ENCODE results near the gene CHCHD3. TPM values are rescaled to one million over a fixed set of nuclear protein-coding genes. Genes with fewer than 3 reads are reported as not detected.

CHCHD3 gene
- total RNA-seq, 4 donors from 2014 or later: 54.0 to 88.6 (median 61.3) TPM

DNA sequence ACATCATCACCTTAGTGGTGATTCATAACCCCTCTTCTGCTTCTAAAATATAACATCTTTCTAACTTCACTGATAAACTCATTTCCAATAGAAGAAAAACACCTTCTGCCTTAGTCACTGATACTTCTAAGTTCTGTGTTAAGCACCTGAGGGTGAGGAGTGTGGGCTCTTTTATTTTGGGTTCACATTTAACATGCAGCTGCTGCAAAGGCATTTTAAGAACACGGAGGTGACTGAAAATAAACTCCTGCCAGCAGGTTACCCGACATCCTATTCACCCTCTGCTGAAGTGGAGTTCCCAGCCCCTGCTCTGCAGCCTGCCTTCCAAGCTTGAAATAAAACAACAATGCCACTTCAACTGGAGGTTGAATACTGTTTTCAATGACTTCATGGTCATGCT, 302.7 kb downstream of the CHCHD3 start:
- H3K36me3 ChIP-seq: peaks cover 0 to 12% of the 10 kb centered on the region in 2 donors
- TF ChIP-seq POLR2A (IDR thresholded peaks at IDR 0.05): no peak
- no peak for TF ChIP-seq EP300 (IDR thresholded peaks at IDR 0.05)
- TF ChIP-seq POLR2AphosphoS5 (IDR thresholded peaks at IDR 0.05): no peak
- TF ChIP-seq CTCF (IDR thresholded peaks at IDR 0.05): no peak
- H3K4me1 ChIP-seq: no peaks in the 10 kb centered on the region
- no peaks in the 10 kb centered on the region for H3K9me3 ChIP-seq
- WGBS, 2 donors (ENCODE audit: low coverage in 1 of 2): 26% methylated on average over 2 of the region's 2 CpGs; no CpG with 5 or more reads in 1 of the 2 donors
- no peak overlapping the region for H3K27ac ChIP-seq
- ATAC-seq: no peak
- H3K27me3 ChIP-seq: peaks cover 4% of the 10 kb centered on the region
- no peak overlapping the region for H3K4me3 ChIP-seq

GRCh38 chr7:132778761-132779160, 303.1 kb downstream of the CHCHD3 start:
- TF ChIP-seq CTCF (IDR thresholded peaks at IDR 0.05): no peak
- no peak for TF ChIP-seq EP300 (IDR thresholded peaks at IDR 0.05)
- no peak for TF ChIP-seq POLR2AphosphoS5 (IDR thresholded peaks at IDR 0.05)
- TF ChIP-seq POLR2A (IDR thresholded peaks at IDR 0.05): no peak
- Histone ChIP-seq H3K27me3 (peaks cover 4% of the 10 kb centered on the region), H3K36me3 (peaks cover 0 to 7% of the 10 kb centered on the region in 2 donors), H3K4me3 (no peak overlapping the region), H3K4me1 (no peaks in the 10 kb centered on the region), H3K27ac (no peak overlapping the region), H3K9me3 (no peaks in the 10 kb centered on the region)
- WGBS, 2 donors (ENCODE audit: low coverage in 1 of 2): 74 to 82% methylated on average over 3 to 4 of the region's 4 CpGs
- ATAC-seq: no peak

- Histone ChIP-seq H3K27me3 (peaks cover 4% of the 10 kb centered on the region), H3K36me3 (no peaks in the 10 kb centered on the region), H3K27ac (no peak overlapping the region), H3K9me3 (no peaks in the 10 kb centered on the region), H3K4me1 (no peaks in the 10 kb centered on the region), H3K4me3 (no peak overlapping the region)
- no peak for TF ChIP-seq POLR2AphosphoS5 (IDR thresholded peaks at IDR 0.05)
- ATAC-seq: no peak
- WGBS, 2 donors (ENCODE audit: low coverage in 1 of 2): 82 to 88% methylated on average over 2 to 4 of the region's 4 CpGs
These were observed 303.9 kb downstream of the CHCHD3 start for GRCh38 chr7:132777956-132778355.

GRCh38 chr7:132777414-132777813, 304.5 kb downstream of the CHCHD3 start:
- WGBS, 2 donors (ENCODE audit: low coverage in 1 of 2): 89 to 96% methylated on average over 4 to 7 of the region's 7 CpGs
- no peaks in the 10 kb centered on the region for H3K4me1 ChIP-seq
- H3K27ac ChIP-seq: no peak overlapping the region
- no peak overlapping the region for H3K4me3 ChIP-seq
- H3K36me3 ChIP-seq: no peaks in the 10 kb centered on the region
- no peak for ATAC-seq
- TF ChIP-seq POLR2A (IDR thresholded peaks at IDR 0.05) (no peak), POLR2AphosphoS5 (IDR thresholded peaks at IDR 0.05) (no peak), CTCF (IDR thresholded peaks at IDR 0.05) (no peak), EP300 (IDR thresholded peaks at IDR 0.05) (no peak)
- H3K27me3 ChIP-seq: peaks cover 4% of the 10 kb centered on the region
- no peaks in the 10 kb centered on the region for H3K9me3 ChIP-seq

DNA sequence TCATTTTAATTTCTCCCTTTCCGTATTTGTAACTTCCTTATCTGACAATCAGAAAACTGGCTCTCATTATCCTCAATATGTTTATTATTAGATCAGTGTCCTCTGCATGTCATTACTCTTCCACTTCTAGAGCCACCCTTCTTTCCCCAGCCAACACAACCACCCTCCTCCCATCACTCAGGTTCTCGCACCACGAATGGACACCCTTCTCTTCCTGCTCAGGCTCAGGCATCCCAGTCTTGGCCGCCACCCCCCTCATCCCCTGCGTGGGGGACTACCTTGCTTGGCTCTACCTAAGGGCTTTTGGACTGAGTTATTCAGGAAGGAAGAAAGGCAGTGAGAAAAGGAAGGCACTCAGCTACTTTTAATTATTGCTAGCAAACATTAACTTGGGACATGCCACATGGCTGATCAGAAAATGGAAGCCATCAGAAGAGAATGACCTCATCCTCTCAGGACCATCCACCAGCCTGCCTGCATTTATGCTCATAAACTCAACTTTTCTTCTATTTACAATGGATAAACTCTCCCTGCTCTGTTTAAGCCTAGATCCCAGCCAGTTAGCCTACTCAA, 305.8 kb downstream of the CHCHD3 start:
- no peaks in the 10 kb centered on the region for H3K4me1 ChIP-seq
- 88 to 92% methylated on average over 1 to 5 of the region's 5 CpGs for WGBS, 2 donors (ENCODE audit: low coverage in 1 of 2)
- H3K36me3 ChIP-seq: no peaks in the 10 kb centered on the region
- peaks cover 4% of the 10 kb centered on the region for H3K27me3 ChIP-seq
- no peak for ATAC-seq
- no peak overlapping the region for H3K27ac ChIP-seq
- TF ChIP-seq POLR2AphosphoS5 (IDR thresholded peaks at IDR 0.05) (no peak), EP300 (IDR thresholded peaks at IDR 0.05) (no peak), POLR2A (IDR thresholded peaks at IDR 0.05) (no peak), CTCF (IDR thresholded peaks at IDR 0.05) (no peak)
- no peaks in the 10 kb centered on the region for H3K9me3 ChIP-seq
- no peak overlapping the region for H3K4me3 ChIP-seq
